Measurements from ENCODE around the gene KRT33B.

Gene KRT33B

GRCh38 chr17:41333836-41334235 lies 35.8 kb downstream of the KRT33B start:
- TF ChIP-seq ESRRG (CRISPR knock-in tag; IDR thresholded peaks at IDR 0.05) (no peak), CSRNP3 (CRISPR knock-in tag; IDR thresholded peaks at IDR 0.05) (no peak), RARB (CRISPR knock-in tag; IDR thresholded peaks at IDR 0.05) (no peak), ZNF70 (CRISPR knock-in tag; IDR thresholded peaks at IDR 0.05) (no peak)
- ATAC-seq: no peak

DNA sequence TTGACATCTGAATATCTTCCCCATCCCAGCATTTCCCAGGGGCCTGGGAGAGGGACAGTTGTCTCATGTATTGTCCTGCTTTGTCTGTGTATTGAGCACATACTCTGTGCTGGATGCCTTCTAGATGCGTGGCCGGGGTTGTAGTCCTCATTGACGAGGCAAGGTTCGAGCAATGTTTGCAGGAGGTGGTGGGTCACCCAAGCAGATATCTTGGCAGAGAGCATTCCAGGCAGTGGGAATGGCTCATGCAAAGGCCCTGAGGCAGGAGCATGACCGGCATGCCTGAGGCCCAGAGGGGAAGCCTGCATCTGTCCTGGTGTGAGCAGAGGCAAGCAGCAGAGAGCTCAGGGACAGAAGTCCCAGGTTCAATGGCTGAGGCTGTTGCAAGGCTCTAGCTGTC lies 36.5 kb downstream of the KRT33B start:
- ATAC-seq: no peak
- TF ChIP-seq, protein P1, sequence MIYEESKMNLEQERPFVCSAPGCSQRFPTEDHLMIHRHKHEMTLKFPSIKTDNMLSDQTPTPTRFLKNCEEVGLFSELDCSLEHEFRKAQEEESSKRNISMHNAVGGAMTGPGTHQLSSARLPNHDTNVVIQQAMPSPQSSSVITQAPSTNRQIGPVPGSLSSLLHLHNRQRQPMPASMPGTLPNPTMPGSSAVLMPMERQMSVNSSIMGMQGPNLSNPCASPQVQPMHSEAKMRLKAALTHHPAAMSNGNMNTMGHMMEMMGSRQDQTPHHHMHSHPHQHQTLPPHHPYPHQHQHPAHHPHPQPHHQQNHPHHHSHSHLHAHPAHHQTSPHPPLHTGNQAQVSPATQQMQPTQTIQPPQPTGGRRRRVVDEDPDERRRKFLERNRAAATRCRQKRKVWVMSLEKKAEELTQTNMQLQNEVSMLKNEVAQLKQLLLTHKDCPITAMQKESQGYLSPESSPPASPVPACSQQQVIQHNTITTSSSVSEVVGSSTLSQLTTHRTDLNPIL (CRISPR knock-in tag; IDR thresholded peaks at IDR 0.05; ENCODE audit: low read depth): no peak
- no peak for TF ChIP-seq ARNTL (CRISPR knock-in tag; IDR thresholded peaks at IDR 0.05; ENCODE audit: borderline replicate concordance, low read depth)
- no peak for TF ChIP-seq ZNF8 (CRISPR knock-in tag; IDR thresholded peaks at IDR 0.05)
- no peak for TF ChIP-seq ZFP30 (CRISPR knock-in tag; IDR thresholded peaks at IDR 0.05)

DNA sequence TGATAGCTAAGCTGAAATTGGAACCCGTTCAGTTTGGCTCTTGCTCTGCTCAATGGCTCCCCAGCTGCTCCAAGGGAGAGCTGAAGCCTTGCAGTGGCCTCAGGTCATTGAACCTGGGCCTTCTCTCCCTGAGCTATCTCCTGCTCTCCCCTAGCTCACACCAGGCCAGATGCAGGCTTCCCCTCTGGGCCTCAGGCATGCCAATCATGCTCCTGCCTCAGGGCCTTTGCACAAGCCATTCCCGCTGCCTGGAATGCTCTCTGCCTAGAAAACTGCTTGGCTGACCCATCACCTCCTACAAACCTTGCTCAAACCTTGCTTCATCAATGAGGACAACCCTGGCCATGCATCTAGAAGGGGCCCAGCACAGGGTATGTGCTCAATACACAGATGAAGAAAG lies 37.4 kb downstream of the KRT33B start:
- TF ChIP-seq ZNF8 (CRISPR knock-in tag; IDR thresholded peaks at IDR 0.05) (no peak), ARNTL (CRISPR knock-in tag; IDR thresholded peaks at IDR 0.05; ENCODE audit: borderline replicate concordance, low read depth) (no peak), PPARA (CRISPR knock-in tag; IDR thresholded peaks at IDR 0.05; ENCODE audit: borderline replicate concordance) (no peak), ZC3H10 (CRISPR knock-in tag; IDR thresholded peaks at IDR 0.05) (no peak), CSDC2 (CRISPR knock-in tag; IDR thresholded peaks at IDR 0.05) (no peak), RARB (CRISPR knock-in tag; IDR thresholded peaks at IDR 0.05) (no peak), GLIS3 (CRISPR knock-in tag; IDR thresholded peaks at IDR 0.05) (no peak)
- TF ChIP-seq, protein P2, sequence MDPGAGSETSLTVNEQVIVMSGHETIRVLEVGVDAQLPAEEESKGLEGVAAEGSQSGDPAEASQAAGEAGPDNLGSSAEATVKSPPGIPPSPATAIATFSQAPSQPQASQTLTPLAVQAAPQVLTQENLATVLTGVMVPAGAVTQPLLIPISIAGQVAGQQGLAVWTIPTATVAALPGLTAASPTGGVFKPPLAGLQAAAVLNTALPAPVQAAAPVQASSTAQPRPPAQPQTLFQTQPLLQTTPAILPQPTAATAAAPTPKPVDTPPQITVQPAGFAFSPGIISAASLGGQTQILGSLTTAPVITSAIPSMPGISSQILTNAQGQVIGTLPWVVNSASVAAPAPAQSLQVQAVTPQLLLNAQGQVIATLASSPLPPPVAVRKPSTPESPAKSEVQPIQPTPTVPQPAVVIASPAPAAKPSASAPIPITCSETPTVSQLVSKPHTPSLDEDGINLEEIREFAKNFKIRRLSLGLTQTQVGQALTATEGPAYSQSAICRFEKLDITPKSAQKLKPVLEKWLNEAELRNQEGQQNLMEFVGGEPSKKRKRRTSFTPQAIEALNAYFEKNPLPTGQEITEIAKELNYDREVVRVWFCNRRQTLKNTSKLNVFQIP (CRISPR knock-in tag; IDR thresholded peaks at IDR 0.05; ENCODE audit: borderline replicate concordance, low read depth): no peak
- no peak for ATAC-seq

- TF ChIP-seq TOX (CRISPR knock-in tag; IDR thresholded peaks at IDR 0.05; ENCODE audit: borderline replicate concordance) (no peak), ISL1 (CRISPR knock-in tag; IDR thresholded peaks at IDR 0.05) (no peak), ZNF565 (CRISPR knock-in tag; conservative IDR thresholded peaks at IDR 0.05; ENCODE audit: low read depth) (no peak), BACH2 (CRISPR knock-in tag; IDR thresholded peaks at IDR 0.05; ENCODE audit: borderline replicate concordance) (no peak), OSR1 (CRISPR knock-in tag; IDR thresholded peaks at IDR 0.05) (no peak), ZFP3 (CRISPR knock-in tag; IDR thresholded peaks at IDR 0.05) (no peak), ESRRG (CRISPR knock-in tag; IDR thresholded peaks at IDR 0.05) (no peak)
- ATAC-seq: no peak
These were observed 38.0 kb downstream of the KRT33B start for GRCh38 chr17:41331606-41332005.

GRCh38 chr17:41329279-41329948 lies 40.2 kb downstream of the KRT33B start:
- peak; percentile 91 for ATAC-seq
- no peak for TF ChIP-seq GLIS3 (CRISPR knock-in tag; IDR thresholded peaks at IDR 0.05)
- TF ChIP-seq BACH2 (CRISPR knock-in tag; IDR thresholded peaks at IDR 0.05; ENCODE audit: borderline replicate concordance): no peak
- no peak for TF ChIP-seq ZFP30 (CRISPR knock-in tag; IDR thresholded peaks at IDR 0.05)
- TF ChIP-seq ARNTL (CRISPR knock-in tag; IDR thresholded peaks at IDR 0.05; ENCODE audit: borderline replicate concordance, low read depth): no peak
- TF ChIP-seq, protein P1 (CRISPR knock-in tag; IDR thresholded peaks at IDR 0.05; ENCODE audit: low read depth): no peak
- no peak for TF ChIP-seq OSR1 (CRISPR knock-in tag; IDR thresholded peaks at IDR 0.05)
- TF ChIP-seq ZFP3 (CRISPR knock-in tag; IDR thresholded peaks at IDR 0.05): no peak
- TF ChIP-seq, protein P3, sequence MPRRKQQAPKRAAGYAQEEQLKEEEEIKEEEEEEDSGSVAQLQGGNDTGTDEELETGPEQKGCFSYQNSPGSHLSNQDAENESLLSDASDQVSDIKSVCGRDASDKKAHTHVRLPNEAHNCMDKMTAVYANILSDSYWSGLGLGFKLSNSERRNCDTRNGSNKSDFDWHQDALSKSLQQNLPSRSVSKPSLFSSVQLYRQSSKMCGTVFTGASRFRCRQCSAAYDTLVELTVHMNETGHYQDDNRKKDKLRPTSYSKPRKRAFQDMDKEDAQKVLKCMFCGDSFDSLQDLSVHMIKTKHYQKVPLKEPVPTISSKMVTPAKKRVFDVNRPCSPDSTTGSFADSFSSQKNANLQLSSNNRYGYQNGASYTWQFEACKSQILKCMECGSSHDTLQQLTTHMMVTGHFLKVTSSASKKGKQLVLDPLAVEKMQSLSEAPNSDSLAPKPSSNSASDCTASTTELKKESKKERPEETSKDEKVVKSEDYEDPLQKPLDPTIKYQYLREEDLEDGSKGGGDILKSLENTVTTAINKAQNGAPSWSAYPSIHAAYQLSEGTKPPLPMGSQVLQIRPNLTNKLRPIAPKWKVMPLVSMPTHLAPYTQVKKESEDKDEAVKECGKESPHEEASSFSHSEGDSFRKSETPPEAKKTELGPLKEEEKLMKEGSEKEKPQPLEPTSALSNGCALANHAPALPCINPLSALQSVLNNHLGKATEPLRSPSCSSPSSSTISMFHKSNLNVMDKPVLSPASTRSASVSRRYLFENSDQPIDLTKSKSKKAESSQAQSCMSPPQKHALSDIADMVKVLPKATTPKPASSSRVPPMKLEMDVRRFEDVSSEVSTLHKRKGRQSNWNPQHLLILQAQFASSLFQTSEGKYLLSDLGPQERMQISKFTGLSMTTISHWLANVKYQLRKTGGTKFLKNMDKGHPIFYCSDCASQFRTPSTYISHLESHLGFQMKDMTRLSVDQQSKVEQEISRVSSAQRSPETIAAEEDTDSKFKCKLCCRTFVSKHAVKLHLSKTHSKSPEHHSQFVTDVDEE (CRISPR knock-in tag; IDR thresholded peaks at IDR 0.05): no peak
- no peak for TF ChIP-seq PPARA (CRISPR knock-in tag; IDR thresholded peaks at IDR 0.05; ENCODE audit: borderline replicate concordance)
- TF ChIP-seq ZNF8 (CRISPR knock-in tag; IDR thresholded peaks at IDR 0.05): no peak
- TF ChIP-seq ISL1 (CRISPR knock-in tag; IDR thresholded peaks at IDR 0.05): no peak
- no peak for TF ChIP-seq ESRRG (CRISPR knock-in tag; IDR thresholded peaks at IDR 0.05)
- TF ChIP-seq, protein P4, sequence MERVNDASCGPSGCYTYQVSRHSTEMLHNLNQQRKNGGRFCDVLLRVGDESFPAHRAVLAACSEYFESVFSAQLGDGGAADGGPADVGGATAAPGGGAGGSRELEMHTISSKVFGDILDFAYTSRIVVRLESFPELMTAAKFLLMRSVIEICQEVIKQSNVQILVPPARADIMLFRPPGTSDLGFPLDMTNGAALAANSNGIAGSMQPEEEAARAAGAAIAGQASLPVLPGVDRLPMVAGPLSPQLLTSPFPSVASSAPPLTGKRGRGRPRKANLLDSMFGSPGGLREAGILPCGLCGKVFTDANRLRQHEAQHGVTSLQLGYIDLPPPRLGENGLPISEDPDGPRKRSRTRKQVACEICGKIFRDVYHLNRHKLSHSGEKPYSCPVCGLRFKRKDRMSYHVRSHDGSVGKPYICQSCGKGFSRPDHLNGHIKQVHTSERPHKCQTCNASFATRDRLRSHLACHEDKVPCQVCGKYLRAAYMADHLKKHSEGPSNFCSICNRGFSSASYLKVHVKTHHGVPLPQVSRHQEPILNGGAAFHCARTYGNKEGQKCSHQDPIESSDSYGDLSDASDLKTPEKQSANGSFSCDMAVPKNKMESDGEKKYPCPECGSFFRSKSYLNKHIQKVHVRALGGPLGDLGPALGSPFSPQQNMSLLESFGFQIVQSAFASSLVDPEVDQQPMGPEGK (CRISPR knock-in tag; IDR thresholded peaks at IDR 0.05; ENCODE audit: borderline replicate concordance): no peak
- TF ChIP-seq, protein P2 (CRISPR knock-in tag; IDR thresholded peaks at IDR 0.05; ENCODE audit: borderline replicate concordance, low read depth): no peak

Data from SK-N-SH treated with all-trans-retinoic acid at 6 μM for 48 hours (cell line).